GM11168 (cell line): Measurements from ENCODE around the gene EPHB2.
"Not testable (repeated sequence)": the region's sequence is repeated elsewhere in the genome, so short reads cannot be mapped to it uniquely, and the experiment has no call there.

Source experiments
- in situ Hi-C: fragments of 300-500 bp; cut with MboI; formaldehyde crosslinking; loops from one replicate; pipeline ENCODE4 v1.12.0; 2022; ENCODE audit warnings: low sequenced_read_pairs; ENCODE audit not compliant: unreplicated experiment

EPHB2 gene

GRCh38 chr1:22828484-22829308 lies 118.1 kb downstream of the EPHB2 start:
- in situ Hi-C loops = no loop called here

GRCh38 chr1:22829309-22829989 lies 118.8 kb downstream of the EPHB2 start:
- in situ Hi-C loops = no loop called here

GRCh38 chr1:22830041-22830566 lies 119.5 kb downstream of the EPHB2 start:
- in situ Hi-C loops = no loop called here

- in situ Hi-C loops = no loop called here
Observed at GRCh38 chr1:22830757-22831340, 120.2 kb downstream of the EPHB2 start.

GRCh38 chr1:22831729-22832413 lies 121.2 kb downstream of the EPHB2 start:
- in situ Hi-C loops = no loop called here

- in situ Hi-C loops = no loop called here
Observed at GRCh38 chr1:22832414-22832786, 121.8 kb downstream of the EPHB2 start.

- in situ Hi-C loops = no loop called here
Observed at GRCh38 chr1:22833699-22834098, 123.1 kb downstream of the EPHB2 start.

- in situ Hi-C loops = not testable (repeated sequence)
Observed at GRCh38 chr1:22834420-22834819, 123.8 kb downstream of the EPHB2 start.

- in situ Hi-C loops = no loop called here
Observed at GRCh38 chr1:22835636-22836319, 125.1 kb downstream of the EPHB2 start.

- in situ Hi-C loops = no loop called here
Observed at GRCh38 chr1:22836850-22837249, 126.2 kb downstream of the EPHB2 start.

- in situ Hi-C loops = no loop called here
Observed at GRCh38 chr1:22837332-22837731, 126.7 kb downstream of the EPHB2 start.

- in situ Hi-C loops = no loop called here
Observed at GRCh38 chr1:22838965-22839364, 128.3 kb downstream of the EPHB2 start.

GRCh38 chr1:22839806-22840205 lies 129.2 kb downstream of the EPHB2 start:
- in situ Hi-C loops = no loop called here

GRCh38 chr1:22841142-22841541 lies 130.5 kb downstream of the EPHB2 start:
- in situ Hi-C loops = no loop called here

- in situ Hi-C loops = no loop called here
Observed at GRCh38 chr1:22841860-22842281, 131.2 kb downstream of the EPHB2 start.

GRCh38 chr1:22843441-22844183 lies 133.0 kb downstream of the EPHB2 start:
- in situ Hi-C loops = not testable (repeated sequence)

GRCh38 chr1:22844621-22845020 lies 134.0 kb downstream of the EPHB2 start:
- in situ Hi-C loops = no loop called here

- in situ Hi-C loops = no loop called here
Observed at GRCh38 chr1:22845398-22845935, 134.8 kb downstream of the EPHB2 start.

- in situ Hi-C loops = no loop called here
Observed at GRCh38 chr1:22846458-22846857, 135.8 kb downstream of the EPHB2 start.
